HG03457 (cell line): Measurements from ENCODE around the gene HAPSTR1.

Experiments
- ATAC-seq: cut with Tn5 transposase; IDR thresholded peaks from one replicate; pipeline ENCODE4 v1.9.1; 2021; ENCODE audit warnings: moderate number of reproducible peaks; ENCODE audit not compliant: unreplicated experiment

Gene HAPSTR1

DNA sequence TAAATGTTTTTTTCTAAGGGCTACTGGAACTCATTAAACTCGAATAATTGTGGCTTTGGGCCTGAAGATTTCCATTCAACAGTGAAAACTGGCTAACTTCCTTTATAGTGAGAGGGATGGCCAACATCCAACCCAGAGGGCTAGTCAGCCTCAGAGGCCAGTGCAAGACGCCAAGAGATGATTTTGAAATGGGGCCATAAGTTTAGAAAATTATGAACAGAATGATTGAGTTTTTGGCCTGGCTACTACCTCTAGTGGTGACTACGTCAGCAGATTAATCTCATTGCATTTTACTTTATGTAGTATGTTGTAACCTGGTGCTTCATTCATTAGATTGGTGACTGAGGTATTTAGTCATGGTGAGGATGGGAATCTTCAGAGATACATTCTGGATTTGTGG, 28.4 kb downstream of the HAPSTR1 start:
- ATAC-seq = no peak

DNA sequence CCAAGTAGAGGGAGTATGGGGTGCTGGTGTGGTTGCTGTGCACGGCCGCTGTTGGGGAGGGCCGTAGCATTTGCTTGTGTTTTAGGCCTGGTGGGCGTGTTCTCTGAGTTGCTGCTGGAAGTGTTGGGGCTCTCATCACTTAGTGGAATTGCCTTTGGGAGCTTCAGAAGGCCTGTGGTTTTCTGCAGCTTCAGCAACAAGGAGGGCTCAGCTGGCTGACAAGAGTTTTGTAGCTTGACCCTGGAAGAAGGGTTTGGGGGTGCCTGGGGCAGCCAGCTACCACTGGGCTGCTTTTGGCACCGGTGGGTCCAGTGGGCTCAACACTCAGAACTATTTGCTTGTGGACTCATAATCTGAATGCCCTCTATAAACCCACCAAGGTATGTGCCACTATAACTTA, 30.9 kb downstream of the HAPSTR1 start:
- ATAC-seq = no peak

DNA sequence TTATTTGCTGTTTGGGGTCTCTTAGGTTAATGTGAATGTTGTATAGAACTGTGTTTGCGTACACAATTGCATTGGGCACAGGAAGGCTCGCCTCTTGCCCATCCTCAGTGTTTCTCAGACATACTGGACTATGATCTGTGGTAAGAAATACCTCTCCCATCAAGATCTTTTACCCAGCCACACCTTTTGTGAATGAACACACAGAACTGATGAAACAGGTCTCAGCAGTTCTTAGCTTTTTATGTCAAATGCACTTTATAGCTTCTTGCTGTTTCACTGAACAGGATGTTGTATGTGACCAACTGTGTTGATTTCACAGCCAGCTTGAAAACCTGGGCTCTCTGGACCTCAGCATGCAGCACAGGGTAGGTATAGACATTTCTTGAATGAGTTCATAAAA, 31.5 kb downstream of the HAPSTR1 start:
- ATAC-seq = no peak

DNA sequence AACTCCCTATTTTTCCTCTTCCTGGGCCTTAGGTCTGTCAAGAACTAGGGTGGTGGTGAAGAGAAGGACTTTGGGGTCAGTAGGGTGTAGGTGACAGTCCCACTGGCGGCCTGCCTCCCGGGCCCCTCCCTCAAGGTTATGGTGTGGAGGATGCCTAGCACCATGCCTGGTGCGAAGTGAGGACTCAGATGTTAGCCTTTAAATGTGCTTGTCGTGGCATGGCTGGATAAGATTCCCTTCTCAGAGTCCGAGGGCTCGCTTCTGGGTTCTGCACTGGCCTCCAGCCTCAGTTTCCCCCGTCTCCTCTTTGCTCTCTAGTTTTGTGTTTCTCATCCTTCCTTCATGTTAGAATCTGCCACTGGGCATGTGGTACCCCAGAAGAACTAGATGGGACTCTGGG, 32.0 kb downstream of the HAPSTR1 start:
- ATAC-seq = no peak

DNA sequence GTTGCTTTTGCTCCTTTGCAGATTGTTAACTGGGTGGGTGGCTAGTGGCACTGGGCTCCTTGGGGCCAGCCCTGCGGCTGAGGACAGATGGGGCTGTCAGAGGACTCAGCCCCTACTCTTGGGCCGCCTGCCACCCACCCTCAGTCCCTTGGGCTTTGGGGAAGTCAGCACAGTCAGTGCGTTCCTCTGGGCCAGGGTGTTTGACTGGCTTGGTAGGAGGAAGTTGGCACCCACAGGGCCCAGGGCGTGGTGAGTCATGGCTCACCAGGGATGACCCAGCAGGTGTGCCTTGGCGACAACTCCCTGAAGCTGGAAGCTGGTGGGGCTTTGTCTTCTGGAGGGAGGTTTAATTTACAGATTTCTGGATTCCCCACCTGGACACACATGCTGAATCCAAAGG, 32.4 kb downstream of the HAPSTR1 start:
- ATAC-seq = no peak

DNA sequence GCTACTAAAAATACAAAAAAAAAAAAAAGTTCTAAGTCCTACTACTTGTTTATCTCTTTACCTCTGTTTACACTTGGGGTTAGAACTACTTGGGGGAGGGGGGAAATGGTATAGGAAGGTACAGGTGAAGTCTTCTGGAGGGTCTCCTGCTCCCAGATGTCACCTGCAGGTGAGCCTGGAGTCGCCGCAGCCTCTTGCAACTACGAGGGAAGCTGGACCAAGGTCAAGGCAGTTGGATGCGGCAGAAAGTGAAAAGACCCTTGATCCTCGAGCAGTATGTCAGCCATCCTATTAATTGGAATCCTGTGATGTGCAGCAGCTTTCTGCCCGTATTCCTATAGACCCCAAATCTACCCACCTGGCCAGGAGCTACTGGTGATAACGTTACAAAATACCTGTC, 33.0 kb downstream of the HAPSTR1 start:
- no peak for ATAC-seq

DNA sequence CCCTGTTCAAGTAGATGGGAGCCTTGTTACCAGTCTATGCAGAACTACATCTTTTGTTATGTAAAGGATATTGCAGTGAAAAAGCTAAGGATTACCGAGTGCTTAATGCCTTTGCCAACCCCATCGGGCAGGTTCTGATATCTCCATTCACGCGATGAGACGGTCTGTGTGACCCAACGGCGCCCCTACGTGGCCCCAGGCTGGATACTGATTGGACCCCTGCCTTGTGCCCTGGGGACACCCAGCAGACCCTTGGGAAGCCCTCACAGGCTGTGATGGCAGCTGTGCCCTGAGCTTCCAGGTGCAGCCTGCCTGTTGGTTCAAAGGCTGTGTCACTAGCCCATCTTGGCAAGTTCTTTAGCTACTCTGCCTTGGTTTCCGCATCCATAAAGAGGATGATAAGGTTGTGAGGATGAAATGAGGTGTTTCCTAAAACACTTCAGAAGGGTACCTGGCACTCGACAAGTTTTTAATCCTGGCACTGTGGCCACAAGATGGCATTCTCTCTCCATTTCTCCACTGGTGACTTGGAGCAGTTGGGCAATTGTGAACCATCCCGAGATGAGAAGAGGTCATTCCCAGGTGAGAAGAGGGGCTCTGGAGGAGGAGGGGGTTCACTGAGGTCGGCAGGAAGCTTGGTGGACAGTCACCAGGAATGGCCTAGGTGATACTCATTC, 33.6 kb downstream of the HAPSTR1 start:
- no peak for ATAC-seq

DNA sequence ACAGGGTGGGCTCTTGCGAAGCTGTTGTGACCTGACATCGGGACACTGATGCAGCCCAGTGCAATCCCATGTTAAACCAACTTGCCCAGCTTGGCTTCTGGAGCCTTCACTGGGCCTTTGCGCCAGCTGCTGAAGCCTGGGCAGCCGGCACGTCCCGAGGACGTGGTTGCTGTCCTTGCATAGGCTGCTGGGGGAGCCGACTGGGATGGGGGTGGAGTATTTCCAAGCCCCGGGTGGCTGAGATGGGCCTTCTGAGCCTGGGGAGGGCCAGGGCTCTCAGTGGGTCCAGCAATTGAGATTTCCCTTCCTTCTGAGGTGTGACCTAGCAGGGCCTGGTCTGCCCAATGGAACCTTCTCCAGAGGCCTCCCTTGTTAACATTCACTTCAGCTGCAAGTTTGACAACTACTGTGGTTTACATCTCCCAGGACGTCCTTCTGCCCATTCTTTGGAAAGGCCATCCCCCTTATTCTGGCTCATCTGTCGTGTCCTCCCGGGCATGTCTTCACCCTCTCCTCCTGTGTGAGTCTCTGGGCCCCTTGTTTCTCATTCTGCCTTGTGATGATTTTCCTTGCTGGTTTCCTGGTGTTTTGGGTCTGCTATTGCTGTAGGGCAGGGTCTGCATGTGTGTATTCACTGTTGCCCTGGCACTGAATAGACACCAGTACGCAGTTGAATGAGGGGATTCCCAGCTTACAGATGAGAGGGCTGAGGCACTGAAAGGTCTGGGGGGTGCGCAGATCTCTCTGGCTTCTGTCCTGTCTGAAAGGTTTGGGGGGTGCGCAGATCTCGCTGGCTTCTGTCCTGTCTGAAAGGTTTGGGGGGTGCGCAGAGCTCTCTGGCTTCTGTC, 34.4 kb downstream of the HAPSTR1 start:
- ATAC-seq = no peak

DNA sequence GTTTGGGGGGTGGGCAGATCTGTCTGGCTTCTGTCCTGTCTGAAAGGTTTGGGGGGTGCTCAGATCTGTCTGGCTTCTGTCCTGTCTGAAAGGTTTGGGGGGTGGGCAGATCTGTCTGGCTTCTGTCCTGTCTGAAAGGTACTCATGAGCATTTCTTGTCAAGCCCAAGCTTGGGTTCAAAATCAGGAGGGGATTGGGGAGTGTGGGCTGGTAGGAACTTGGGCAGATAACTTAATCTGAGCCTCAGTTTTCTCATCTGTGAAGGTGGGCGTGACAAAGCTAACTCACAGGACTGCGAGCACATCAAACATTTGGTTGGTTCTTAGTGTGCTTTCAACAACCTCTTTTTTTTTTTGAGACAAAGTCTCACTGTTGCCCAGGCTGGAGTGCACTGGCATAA, 35.2 kb downstream of the HAPSTR1 start:
- ATAC-seq = no peak

DNA sequence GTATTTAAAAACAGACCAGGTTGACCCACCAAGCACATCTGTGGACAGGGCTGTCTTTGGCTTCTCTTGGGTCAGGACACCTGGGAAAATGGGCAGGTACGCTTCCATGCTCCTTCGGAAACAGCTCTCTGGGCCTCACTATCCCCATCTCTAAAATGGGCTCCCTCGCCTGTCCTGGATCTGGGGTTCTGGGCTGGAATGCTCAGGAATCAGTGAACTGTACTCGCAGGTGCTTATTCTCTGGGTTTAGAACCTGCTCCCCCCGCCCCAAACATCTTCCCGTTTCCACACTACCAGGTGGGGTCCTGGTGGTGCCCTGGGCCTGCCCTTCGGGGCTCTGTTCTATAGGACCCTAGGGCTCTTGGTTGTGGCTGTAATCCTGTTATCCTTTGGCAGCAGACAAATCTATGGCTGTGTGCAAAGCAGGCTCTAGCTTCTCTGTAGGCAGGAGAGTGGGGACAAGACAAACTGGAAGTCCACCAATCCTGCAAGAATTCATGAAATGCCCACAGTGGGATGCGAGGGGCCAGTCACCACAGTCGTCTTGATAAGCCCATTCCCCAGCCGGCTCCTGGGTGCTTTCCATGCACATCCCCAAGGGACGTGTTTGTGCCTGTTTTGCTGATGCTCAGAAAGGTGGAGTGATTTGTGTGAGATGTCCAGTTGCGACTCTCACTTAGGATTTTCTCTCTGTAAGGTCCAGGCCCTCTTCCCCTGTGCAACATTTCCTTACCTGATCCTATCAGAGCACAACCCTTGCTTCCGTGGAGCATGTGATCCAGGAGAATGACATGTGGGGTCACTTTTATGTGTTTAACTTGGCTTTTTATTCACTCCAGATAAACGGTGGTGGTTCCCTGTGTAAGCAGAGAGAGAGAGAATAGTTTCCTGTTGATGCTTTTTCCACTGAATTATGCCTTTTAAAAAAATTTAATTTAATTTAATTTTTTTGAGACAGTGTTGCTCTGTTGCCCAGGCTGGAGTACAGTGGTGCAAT, 37.2 kb downstream of the HAPSTR1 start:
- no peak for ATAC-seq

DNA sequence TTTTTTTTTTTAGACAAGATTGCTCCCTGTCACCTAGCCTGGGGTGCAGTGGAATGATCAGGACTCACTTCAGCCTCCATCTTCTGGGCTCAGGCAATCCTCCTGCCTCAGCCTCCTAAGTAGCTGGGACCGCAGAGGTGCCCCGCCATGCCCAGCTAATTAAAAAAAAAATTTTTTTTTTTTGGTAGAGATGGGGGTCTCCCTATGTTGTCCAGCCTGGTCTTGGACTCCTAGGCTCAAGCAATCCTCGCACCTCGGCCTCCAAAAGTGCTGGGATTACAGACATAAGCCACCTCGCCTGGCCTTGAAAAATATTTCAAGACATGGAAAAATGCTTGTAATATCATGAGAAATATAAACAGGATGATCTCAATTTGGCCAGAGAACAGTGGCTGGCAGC, 42.9 kb downstream of the HAPSTR1 start:
- no peak for ATAC-seq

DNA sequence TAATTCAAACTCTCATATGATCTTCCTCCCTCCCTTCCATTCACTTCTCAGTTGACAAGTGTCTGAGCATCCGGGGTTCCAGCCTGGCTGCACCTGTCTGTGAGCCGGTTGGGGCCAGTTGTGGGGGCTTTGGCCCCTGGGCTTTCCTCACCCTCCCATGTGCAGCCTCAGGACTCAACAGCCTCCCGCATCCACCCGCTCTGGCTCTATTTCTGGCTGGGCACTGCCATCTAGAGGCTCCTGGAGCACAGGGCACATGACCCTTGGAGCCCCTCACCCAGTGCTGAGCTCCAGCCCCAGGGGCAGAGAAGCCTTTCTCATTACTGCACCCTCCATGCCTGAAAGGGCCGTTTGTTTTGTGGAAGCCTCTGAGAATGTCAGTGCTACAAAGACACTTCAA, 43.3 kb downstream of the HAPSTR1 start:
- peak; percentile 40 for ATAC-seq

DNA sequence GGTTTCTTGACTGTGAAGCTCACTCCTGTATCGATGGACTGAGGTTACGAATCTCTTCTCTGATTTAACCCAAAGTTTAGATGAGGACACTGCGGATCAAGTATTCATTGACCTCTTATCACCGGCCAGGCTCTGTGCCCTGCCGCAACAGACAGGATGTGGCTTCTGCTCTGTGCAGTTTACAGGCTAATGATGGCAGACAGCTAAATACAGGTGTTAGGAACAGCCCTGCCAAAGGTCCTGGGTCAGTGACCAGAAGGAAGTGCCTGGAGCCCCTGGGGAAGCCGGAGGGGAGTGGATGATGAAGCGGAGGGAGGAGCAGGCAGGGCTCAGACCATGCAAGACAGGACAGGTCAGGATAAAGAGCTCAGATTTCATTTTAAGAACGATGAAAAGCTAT, 44.4 kb downstream of the HAPSTR1 start:
- ATAC-seq = peak; percentile 67

DNA sequence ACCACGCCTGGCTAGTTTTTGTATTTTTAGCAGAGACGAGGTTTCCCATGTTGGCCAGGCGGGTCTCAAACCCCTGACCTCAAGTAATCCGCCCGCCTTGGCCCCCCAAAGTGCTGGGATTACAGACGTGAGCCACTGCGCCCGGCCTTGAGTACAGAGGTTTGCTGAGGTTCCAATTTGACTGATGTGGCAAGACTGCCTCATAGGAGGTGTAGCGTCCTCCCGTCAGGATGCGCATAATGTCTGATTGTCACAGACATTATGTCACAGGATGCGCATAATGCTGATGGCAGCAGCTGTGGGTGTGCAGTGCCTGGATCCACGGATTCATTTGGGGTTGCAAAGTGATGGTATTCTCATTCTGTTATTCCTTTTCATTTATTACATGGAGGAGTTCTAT, 45.2 kb downstream of the HAPSTR1 start:
- no peak for ATAC-seq

DNA sequence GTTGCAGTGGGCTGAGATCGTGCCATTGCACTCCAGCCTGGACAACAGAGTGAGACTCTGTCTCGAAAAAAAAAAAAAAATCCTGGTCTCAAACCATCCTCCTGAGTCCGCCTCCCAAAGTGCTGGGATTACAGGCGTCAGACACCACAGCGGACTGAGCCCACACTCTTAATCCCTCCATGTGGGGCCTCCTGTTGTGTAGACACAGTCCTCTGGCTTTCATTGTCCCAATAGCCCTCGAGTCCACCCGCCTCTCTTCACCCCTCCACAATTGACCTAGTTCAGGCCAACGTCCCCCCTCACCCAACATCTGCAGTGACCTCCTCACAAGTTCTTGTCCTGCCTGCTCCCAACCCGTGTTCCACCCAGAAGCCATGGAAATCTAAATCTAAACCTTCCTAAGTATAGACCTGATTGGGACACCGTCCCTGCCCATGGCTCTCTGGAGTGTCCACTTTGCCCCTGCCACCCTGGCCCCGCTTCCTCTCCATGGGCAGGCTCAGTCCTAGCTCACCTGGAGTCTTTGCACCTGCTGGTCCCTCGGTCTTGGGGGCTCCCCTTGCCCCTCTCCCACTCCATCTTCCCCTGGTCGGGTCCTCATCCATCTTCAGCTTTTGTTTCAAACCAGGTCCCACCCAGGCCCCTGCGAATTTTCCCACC, 46.7 kb downstream of the HAPSTR1 start:
- no peak for ATAC-seq

DNA sequence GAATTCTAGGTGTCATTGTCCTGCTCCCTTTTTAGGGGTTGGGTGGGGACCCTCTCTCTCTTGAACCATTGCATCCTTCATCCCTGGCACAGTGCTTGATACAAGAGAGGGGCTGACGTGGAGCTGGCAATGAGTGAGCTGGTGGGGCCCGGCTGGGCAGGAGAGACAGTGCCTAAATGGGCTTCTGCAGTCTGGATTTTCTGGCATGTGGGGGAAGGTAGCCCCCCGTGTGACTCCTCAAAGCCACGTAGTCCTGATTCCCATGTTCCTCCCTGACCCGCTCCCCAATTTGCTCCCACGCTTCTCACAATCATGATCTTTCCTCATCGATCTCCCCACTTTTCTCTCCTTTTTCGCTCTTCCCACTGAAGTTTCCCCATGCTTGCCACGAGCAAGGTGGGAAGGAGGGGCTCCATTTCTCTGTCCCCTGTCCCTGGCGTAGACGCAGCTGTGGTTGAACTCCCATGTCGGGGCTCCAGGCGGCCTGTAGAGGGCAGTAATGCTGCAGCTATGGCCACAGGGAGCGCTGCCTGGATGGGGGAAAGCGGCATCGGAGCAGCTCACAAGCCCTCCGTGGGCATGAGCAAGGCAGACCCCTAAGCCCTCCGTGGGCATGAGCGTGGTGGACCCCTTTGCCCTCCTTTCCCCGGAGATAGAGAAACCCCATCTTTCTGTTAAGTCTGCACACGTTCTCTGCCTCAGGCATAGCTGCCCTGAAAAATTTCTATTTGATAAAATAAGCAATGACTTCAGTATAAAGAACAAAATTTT, 47.5 kb downstream of the HAPSTR1 start:
- no peak for ATAC-seq

DNA sequence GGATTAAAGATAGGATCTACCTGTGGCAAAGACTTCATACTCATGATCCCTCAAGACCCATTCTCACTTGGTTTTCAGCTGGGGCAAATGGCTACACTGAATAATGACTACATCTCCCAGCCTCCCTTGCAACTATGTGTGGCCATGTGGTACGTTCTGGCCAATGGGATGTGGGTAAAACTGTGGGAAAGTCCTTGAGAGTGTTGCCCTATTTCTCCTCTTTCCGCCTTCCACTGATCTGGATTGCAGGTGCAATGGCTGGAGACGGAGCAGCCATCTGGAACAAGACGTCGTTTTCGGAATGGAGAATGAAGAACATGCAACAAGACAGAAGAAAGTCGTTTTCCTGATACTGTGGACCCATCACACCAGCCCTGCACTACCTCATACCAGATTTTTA, 48.5 kb downstream of the HAPSTR1 start:
- ATAC-seq = no peak
